C4-2B (cell line): ENCODE results near the gene ZNF423.

Experiments used
- H3K27ac ChIP-seq: fragments of 450-650 bp; 2 replicates; pipeline ENCODE4 v1.5.1; 2017
- CTCF ChIP-seq: fragments of 450-650 bp; conservative IDR thresholded peaks from 2 replicates; pipeline ENCODE4 v1.5.1; 2017; ENCODE audit warnings: mild to moderate bottlenecking
- ZFX ChIP-seq: fragments of 450-650 bp; IDR thresholded peaks from 2 replicates; pipeline ENCODE4 v1.6.1; 2017

The ZNF423 gene

GRCh38 chr16:49622421-49623402 is 233.2 kb downstream of the ZNF423 start:
- TF ChIP-seq ZFX (no peak), CTCF (no peak)
- no peak overlapping the region for H3K27ac ChIP-seq

- no peak for TF ChIP-seq ZFX
- TF ChIP-seq CTCF = no peak
- H3K27ac ChIP-seq = no peak overlapping the region
Observed at GRCh38 chr16:49622084-49622390, 233.9 kb downstream of the ZNF423 start.

- TF ChIP-seq CTCF (no peak), ZFX (no peak)
Observed at GRCh38 chr16:49621241-49622083, 234.4 kb downstream of the ZNF423 start.

GRCh38 chr16:49620869-49621240 is 235.1 kb downstream of the ZNF423 start:
- H3K27ac ChIP-seq = no peak overlapping the region
- TF ChIP-seq ZFX = no peak
- TF ChIP-seq CTCF = no peak

More at GRCh38 chr16:49621241-49622083, 234.4 kb downstream of the ZNF423 start:
- no peak overlapping the region for H3K27ac ChIP-seq

- H3K27ac ChIP-seq = no peak overlapping the region
- TF ChIP-seq CTCF = no peak
- no peak for TF ChIP-seq ZFX
Observed at GRCh38 chr16:49620158-49620868, 235.6 kb downstream of the ZNF423 start.

GRCh38 chr16:49619811-49620157 is 236.1 kb downstream of the ZNF423 start:
- H3K27ac ChIP-seq = no peak overlapping the region
- no peak for TF ChIP-seq CTCF
- no peak for TF ChIP-seq ZFX
